ENCODE data around the gene SLC38A3.
A peak's percentile ranks its signal among the peaks of the same experiment; 100 is the strongest.
"Not testable (repeated sequence)": the region's sequence is repeated elsewhere in the genome, so short reads cannot be mapped to it uniquely, and the experiment has no call there.

SLC38A3 gene

GRCh38 chr3:50221411-50222168 lies 16.5 kb downstream of the SLC38A3 start:
- no peak overlapping the region for H3K4me3 ChIP-seq (replicated peaks in 1 of 2; ENCODE audit: low read depth in 2 of 2, low read length in 2 of 2)
- no peak for DNase-seq (ENCODE audit: low read depth in 2 of 2)
- TF ChIP-seq, protein P1, sequence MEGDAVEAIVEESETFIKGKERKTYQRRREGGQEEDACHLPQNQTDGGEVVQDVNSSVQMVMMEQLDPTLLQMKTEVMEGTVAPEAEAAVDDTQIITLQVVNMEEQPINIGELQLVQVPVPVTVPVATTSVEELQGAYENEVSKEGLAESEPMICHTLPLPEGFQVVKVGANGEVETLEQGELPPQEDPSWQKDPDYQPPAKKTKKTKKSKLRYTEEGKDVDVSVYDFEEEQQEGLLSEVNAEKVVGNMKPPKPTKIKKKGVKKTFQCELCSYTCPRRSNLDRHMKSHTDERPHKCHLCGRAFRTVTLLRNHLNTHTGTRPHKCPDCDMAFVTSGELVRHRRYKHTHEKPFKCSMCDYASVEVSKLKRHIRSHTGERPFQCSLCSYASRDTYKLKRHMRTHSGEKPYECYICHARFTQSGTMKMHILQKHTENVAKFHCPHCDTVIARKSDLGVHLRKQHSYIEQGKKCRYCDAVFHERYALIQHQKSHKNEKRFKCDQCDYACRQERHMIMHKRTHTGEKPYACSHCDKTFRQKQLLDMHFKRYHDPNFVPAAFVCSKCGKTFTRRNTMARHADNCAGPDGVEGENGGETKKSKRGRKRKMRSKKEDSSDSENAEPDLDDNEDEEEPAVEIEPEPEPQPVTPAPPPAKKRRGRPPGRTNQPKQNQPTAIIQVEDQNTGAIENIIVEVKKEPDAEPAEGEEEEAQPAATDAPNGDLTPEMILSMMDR (IDR thresholded peaks at IDR 0.05; ENCODE audit: low read depth, low read length), result no peak

DNA sequence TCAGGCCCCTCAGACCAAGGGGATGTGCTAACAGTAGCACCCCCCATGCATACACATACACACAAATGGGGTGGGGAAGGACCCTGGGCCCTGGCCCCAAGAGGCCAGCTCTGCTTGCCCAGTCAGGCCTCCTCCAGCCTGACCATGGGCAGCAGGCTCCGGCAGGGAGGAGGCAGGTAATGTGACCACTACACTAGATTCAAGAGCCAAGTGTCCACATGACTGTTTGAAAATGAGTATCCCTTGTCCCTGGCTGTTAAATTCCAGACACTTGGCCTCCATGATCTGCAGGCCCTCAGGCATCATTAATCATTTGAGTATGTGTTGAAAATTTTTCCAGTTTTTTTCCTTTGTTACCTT lies 17.1 kb downstream of the SLC38A3 start:
- no peak for DNase-seq (ENCODE audit: low read depth in 2 of 2)
- no peak overlapping the region for H3K4me3 ChIP-seq (replicated peaks in 1 of 2; ENCODE audit: low read depth in 2 of 2, low read length in 2 of 2)
- TF ChIP-seq, protein P1 (IDR thresholded peaks at IDR 0.05; ENCODE audit: low read depth, low read length), result no peak

- H3K4me3 ChIP-seq (replicated peaks in 1 of 2; ENCODE audit: low read depth in 2 of 2, low read length in 2 of 2), result no peak overlapping the region
- TF ChIP-seq, protein P1 (IDR thresholded peaks at IDR 0.05; ENCODE audit: low read depth, low read length), result no peak
- DNase-seq (ENCODE audit: low read depth in 2 of 2), result no peak
Observed at GRCh38 chr3:50224639-50225038, 19.6 kb downstream of the SLC38A3 start.

DNA sequence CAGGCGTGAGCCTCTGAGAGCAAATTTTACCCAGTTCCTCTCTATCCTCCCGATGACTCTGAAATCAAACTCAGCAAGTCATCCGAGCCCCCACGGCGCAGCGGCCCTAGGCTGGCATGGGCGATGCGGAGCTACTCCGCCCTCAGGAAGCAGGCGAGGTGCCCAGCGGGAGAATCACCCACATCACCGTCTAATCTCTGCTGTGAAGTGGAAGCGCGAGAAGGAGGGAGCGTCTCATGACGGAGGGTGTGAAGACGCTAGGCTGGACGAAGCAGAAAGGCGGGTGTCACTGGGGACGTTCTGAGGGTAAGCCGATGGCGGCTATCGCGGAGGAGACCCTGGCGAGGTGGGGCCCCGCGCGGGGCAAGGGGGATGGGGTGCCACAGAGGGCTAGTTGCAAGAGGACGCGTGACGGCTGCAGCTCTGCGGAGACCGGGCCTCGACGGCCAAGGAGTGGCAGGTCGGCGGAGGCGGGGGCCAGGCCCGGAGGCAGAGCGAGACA lies 21.9 kb downstream of the SLC38A3 start:
- TF ChIP-seq, protein P1 (IDR thresholded peaks at IDR 0.05; ENCODE audit: low read depth, low read length), result no peak
- peak; percentile 45 to 51 for DNase-seq (ENCODE audit: low read depth in 2 of 2)
- peak overlapping the region; percentile 53 to 75 for H3K4me3 ChIP-seq (replicated peaks in 1 of 2; ENCODE audit: low read depth in 2 of 2, low read length in 2 of 2)

DNA sequence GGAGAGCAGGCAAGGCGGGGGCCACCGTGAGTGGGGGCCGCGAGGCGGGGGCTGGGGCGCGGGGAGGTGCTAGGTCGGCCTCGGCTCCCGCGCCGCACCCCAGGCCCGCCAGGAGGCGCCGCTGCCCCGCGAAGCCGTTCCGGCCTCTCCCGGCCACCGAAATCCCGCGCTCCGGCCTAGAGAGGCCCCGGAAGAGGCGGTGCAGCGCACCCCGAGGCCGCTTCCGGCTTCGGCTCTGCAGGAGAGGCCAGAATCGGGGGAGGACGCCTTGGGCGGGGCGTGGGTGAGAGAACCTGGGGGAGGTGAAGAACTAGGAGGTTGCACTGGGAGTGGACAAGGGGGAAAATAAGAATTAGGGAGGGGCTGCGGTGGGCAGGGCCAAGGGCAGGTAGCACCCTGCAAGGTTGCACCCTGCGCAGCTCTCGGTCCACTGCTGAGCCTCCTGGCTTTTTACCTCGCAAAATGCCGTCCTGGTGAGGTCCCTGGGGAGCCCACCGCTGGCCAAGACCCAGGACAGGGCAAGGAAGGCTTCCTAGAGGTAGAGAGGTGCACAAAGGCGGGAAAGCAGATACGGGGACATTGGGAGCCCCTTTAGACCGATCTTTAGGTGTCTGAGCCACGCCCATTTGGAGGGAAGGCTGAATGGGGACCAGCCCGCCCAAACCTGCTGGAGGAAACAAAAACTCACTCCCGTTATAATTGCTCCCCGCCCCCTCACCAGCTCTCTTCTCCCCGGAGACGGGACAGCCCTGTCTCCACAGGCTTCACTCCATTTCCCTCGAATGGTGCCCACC lies 22.5 kb downstream of the SLC38A3 start:
- peak overlapping the region; percentile 70 to 75 for H3K4me3 ChIP-seq (replicated peaks in 1 of 2; ENCODE audit: low read depth in 2 of 2, low read length in 2 of 2)
- DNase-seq (ENCODE audit: low read depth in 2 of 2), result peak; percentile 87 to 91
- TF ChIP-seq, protein P1 (IDR thresholded peaks at IDR 0.05; ENCODE audit: low read depth, low read length), result peak; percentile 44

DNA sequence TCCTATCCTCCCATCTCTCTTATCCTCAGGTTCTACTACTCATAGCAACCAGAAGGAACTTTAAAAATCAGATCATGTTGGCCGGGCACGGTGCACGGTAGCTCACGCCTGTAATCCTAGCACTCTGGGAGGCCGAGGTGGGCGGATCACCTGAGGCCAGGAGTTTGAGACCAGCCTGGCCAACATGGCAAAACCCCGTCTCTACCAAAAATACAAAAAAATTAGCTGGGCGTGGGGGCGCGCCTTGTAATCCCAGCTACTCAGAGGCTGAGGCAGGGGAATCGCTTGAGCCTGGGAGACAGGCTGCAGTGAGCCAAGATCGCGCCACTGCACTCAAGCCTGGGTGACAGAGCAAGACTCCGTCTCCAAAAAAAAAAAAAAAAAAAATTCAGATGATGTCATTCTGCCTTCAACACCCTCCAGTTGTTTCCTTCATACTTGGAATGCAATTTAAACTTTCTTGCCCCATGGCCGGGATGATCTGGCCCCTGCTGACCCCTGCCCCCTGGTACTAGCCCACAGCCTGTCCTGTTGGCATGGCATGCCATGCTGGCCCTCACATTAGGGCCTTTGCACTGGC lies 23.2 kb downstream of the SLC38A3 start:
- peak overlapping the region; percentile 70 to 75 for H3K4me3 ChIP-seq (replicated peaks in 1 of 2; ENCODE audit: low read depth in 2 of 2, low read length in 2 of 2)
- not testable (repeated sequence) for DNase-seq (ENCODE audit: low read depth in 2 of 2)

- DNase-seq (ENCODE audit: low read depth in 2 of 2), result no peak
- TF ChIP-seq, protein P1 (IDR thresholded peaks at IDR 0.05; ENCODE audit: low read depth, low read length), result no peak
- no peak overlapping the region for H3K4me3 ChIP-seq (replicated peaks in 1 of 2; ENCODE audit: low read depth in 2 of 2, low read length in 2 of 2)
Observed at GRCh38 chr3:50229490-50229889, 24.4 kb downstream of the SLC38A3 start.

All from cardiac fibroblast (primary cell).